GM21390 (cell line): ENCODE measurements around the gene ARHGAP15.

ENCODE experiments used
- ATAC-seq: cut with Tn5 transposase; IDR thresholded peaks from one replicate; pipeline ENCODE4 v1.9.1; 2021; ENCODE audit not compliant: unreplicated experiment

The ARHGAP15 gene

DNA sequence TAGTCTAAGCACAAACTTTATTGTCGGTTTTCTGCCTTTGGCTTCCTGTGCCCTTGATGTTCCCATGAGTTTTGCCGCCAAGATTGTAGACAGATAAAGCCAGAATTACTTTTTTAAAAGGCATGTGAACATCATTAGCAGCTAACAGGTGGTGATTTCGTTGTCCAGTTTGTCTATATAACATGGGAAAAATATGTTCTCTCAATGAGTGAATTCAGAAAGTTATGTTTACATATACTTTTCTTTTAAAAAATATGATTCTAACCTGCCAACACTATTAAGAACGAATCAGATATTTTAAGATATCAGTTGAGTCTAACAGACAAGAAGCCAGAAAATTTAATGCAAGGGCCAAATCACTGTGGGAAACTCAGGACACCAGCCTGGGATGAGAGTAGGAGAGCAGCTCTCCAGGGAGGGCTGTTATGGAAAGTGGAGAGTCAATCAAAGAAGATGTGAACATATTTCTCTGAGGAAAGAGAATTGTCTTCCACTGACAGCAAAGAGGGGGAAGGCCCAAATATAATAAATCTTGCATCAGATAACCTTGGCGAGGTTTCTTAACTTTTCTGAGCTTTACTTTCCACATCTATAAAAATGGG is 311.3 kb downstream of the ARHGAP15 start:
- no peak for ATAC-seq

DNA sequence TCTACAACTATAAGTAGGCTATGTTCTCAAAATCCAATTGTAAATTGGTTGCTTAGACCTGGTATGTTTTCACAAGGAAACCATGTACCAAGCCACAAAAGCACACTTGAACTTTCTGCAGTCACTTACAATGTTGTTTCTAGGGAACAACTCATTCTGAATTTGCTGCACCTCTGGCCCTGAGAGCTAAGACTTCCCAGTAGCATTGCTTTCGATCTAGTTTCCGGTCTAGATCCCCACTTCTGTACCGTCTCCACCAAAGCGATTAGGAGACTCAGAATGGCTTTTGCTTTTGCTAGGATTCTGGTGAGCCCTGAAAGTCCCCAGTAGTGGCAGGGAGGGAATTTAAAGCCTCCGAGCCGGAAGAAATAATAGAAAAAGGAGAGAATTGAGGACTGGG is 313.0 kb downstream of the ARHGAP15 start:
- no peak for ATAC-seq

- peak; percentile 62 for ATAC-seq
These were observed 322.5 kb downstream of the ARHGAP15 start for GRCh38 chr2:143451642-143452281.

GRCh38 chr2:143452817-143453451 is 323.7 kb downstream of the ARHGAP15 start:
- peak; percentile 84 for ATAC-seq

- ATAC-seq, result no peak
These were observed 324.8 kb downstream of the ARHGAP15 start for GRCh38 chr2:143453981-143454511.

DNA sequence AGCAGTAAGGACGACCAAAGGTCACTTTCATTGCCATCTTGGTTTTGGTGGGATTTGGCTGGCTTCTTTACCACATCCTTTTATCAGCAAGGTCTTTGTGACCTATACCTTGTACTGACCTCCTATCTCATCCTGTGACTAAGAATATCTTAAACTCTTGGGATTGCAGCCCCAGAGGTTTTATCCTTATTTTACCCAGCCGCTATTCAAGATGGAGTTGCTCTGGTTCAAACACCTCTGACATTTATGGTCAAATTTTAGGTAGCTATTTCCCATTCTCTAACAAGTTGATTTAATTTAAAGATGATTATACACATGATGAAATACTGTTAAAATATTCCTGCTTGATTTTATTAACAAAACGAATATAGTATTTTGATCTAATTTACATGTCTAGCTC is 326.1 kb downstream of the ARHGAP15 start:
- ATAC-seq, result no peak

GRCh38 chr2:143458258-143459190 is 329.3 kb downstream of the ARHGAP15 start:
- no peak for ATAC-seq

DNA sequence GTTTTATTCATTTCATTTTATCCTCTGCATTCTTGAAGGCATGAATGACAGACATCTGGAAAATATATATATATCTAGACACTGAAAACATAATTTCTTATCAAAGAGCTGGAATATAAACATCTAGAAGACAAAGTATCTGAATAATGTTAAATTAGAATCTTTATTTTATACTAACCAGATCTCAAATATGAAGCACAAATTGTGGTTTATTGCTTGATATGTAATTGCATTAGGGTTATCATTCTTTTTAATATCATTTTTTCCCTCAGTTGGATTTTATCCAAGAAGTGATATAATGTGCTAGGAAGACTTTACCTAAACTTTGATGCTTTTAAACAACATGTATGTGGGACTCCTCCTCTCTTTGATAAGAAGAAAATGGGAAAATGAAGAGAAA is 331.2 kb downstream of the ARHGAP15 start:
- no peak for ATAC-seq

DNA sequence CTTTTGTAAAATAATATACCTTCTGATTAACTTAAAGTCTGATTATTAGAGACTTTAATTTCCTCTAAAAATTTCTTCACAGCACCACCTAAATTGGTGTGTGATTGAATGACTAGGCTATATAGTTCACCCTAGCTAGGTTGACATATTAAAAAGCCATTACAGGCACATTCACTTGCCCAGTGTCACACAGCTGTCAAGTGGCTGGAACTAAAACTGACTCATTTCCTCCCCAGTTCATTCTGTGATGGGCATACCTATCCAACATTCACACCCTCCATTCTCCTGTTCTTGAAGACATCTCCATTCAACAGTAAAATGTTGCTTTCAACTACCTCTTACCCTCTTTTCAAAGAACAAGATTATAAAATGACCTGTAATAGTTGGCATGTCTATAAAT is 334.5 kb downstream of the ARHGAP15 start:
- peak; percentile 64 for ATAC-seq

DNA sequence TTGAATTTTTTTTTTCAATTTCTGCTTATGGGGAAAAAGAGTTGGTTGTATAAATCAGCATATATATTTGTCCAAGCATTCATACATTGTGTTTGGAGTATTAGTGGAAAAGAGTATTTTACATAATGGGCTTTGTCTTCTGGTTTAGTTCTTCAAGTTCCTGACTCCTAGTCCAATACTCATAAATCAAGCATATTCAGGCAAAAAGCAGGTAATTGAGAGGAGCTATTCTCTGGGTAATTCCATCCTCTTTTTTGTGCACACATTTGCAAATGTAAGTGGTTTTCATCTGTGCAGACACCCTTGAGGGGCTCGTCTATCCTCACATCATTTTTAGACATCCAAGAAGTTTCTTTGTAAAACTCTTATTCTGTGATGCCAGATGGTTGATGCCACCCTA is 337.2 kb downstream of the ARHGAP15 start:
- no peak for ATAC-seq

DNA sequence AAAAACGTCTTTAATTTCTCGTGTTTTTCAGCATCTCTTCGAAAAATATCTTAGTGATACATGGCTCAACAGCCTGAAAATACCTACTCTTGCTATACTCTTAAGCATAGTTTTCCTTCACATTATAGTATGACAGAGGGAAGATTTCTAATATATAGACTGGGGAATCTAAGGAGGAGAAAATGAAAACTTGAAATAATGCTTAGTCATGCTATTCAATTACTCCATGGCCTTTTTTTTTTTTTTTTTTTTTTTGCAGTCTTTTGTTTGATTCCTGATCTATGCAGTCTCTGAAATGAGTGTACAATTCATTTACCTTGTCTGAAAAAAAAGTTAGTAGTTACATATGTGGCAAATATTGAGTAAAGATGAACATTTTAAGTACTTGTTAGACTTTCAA is 337.8 kb downstream of the ARHGAP15 start:
- ATAC-seq, result no peak

DNA sequence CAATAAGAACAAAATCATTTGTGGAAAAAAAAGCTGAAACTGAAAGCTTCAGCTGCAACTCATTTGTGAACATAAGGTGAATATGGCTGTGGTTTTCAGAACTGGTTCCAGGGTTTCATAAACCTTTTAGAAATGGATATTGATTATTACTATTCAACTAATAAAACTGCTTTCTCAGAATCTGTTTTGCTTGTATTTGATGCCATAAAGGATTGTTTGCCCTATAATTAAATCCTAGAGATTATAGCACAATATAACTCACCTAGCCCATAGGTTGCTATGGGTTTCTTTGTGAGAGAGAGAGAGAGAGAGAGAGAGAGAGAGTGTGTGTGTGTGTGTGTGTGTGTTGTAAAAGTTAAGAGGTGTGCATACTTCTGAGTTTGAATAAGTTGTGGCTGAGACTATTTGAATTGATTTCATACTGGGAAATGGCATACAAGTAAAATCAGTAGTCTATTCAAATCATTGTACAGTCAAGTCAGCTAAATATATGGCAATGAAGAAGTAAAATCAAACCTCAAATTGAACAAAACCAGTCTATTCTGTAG is 339.2 kb downstream of the ARHGAP15 start:
- peak; percentile 83 for ATAC-seq

GRCh38 chr2:143469323-143469722 is 340.1 kb downstream of the ARHGAP15 start:
- no peak for ATAC-seq

- ATAC-seq, result no peak
These were observed 342.3 kb downstream of the ARHGAP15 start for GRCh38 chr2:143471550-143471949.

GRCh38 chr2:143473216-143473615 is 344.0 kb downstream of the ARHGAP15 start:
- no peak for ATAC-seq

DNA sequence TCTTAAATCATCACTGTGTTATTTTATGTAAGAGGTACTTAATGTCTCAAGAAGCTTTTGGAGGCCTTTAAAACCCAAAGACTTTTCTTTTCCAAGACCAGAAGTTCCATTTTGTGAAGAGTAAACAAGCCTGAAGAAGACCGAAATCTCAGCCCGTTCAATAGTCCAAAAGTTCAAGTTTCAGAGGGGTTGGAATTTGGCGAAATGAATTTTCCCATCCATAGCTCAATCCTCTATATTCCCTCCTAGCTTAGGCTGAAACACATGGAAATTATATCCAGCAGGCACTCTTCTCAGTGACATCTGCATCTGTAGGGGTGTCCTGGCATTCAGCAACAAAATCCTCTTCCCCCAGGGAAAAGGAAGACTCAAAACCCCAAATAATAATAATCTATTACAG is 344.6 kb downstream of the ARHGAP15 start:
- no peak for ATAC-seq

DNA sequence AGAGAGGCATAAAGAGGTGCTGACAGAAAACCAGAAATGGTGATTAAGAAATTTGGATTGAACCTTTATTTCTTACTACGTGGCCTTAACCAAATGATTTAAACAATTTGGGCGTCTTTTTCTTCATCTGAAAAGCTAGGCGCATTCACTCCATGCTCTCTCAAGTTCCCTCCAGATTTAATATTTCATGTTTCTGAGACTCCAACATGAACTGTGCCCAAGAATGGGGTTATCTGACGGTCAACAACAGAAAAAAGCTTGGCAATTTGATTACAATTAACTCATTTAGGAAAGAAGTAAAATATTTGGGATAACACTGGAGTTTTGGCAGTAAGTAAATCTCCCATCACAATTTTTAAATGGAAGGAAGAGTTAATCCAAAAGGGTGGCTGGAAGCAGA is 345.4 kb downstream of the ARHGAP15 start:
- no peak for ATAC-seq

DNA sequence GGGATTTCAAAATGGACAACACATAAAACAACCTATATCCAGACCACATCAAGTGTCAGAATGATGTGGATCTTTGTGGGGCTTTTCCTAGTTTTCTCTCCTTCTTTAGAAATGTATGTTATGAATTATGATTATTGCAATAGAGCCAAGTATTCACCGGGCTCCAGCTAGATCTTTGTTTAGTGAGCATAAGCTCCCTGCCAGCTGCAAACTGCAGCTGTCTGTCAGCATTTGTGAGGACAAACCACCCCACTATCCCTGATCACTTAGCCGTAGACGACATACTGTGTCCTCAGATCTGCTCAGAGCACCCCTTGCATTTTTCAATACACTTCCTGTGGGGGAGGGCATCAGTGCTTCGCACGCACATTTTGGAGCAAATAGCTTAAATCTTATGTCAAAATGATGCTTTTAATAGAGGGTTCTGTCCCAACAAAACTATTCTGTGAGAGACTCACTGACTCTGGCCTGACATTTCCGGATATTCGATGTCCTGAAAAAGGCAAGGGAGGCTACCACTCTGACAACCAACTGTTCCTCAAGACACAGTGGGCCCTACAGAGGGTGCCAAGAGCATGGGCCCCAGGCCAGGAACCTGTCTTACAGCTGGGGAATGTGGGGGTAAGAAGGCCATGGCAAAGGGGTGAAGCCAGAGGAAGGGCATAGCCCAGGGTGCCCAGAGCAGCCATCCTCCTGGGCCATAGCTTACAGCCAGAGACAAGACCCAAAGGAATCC is 346.0 kb downstream of the ARHGAP15 start:
- no peak for ATAC-seq

GRCh38 chr2:143476336-143477087 is 347.3 kb downstream of the ARHGAP15 start:
- no peak for ATAC-seq
